Endometrium (tissue), 2 donors: ENCODE measurements around the gene HPSE.

ENCODE experiments used
- FAIRE-seq: peaks from 2 replicates; lab custom pipeline; 2012; peaks lifted over from hg19 to GRCh38; lab: Jason Lieb, UNC
- donor health status: control.
- donor health status: control.

HPSE gene

DNA sequence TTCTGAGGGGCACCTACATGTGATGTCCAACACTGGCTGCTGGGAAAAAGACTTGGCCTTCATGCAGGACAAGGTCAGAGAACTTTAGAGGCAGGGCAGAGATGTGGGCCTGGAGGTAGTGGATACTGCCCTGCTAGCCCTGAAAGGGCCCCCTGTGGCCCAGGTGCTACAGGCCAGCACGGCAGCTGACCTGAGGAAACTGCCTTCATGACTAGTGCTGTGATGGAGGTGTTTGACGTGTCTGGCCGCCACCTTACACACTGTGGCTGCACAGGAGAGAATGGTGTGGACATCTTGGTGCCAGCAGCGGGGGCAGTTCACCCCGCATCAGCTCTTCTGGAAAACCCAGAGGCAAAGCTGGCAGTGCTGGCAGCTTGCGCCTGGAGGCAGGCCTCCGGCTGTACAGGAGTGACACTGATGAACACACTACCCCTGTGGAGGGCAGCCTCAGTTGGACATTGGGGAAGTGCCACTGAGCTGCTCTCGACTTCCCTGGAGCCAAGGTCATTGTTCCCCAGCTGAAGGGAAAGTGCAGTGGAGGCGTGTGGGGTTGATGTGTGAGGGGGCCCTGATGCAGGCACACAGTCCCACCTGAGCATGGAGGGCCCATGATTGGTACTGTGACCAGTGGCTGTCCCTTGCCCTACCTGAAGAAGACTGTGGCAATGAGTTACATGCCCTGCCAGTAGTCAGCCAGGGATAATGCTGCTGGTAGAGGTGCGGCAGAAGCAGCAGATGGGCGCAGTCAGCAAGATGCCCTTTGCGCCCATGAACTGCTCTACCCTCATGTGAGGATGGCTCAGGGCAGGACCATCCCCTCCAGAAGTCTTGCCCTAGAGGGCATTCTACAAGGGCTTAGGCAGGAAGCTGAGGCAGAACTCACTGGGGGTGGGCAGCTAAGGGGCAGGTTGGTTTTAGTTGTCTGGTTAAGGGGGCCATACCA, 87.0 kb downstream of the HPSE start:
- no peak for FAIRE-seq
